ENCODE results near the gene CADPS2.

The CADPS2 gene

DNA sequence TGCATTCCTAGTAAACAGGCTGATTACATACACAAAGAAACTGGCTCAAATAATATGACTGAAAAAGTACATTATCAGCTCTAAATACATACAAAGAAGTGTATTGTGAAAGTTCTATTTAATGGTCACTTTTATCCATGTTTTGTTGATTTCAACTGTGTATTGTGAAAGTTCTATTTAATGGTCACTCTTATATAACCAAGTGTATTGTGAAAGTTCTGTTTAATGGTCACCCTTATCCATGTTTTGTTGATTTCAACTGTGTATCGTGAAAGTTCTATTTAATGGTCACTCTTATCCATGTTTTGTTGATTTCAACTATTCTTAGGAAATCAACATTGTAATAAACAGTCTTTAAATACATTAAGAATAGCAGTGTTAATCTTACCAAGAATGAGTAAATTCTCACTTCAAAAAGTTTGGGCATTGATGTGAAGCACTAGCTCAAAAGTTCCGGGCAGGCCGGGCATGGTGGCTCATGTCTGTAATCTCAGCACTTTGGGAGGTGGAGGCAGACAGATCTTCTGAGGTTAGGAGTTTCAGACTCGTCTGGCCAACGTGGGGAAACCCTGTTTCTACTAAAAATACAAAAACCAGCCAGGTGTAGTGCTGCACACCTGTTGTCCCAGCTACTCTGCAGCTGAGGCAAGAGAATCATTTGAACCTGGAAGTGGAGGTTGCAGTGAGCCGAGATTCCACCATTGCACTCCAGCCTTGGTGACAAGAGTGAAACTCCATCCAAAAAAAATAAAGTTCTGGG is 546.9 kb downstream of the CADPS2 start:
- no peak overlapping the region for H3K4me2 ChIP-seq (ENCODE audit: low read depth, low read length, poor library complexity, severe bottlenecking)
- no peaks in the 10 kb centered on the region for H3F3A ChIP-seq (ENCODE audit: low read depth)
- no peaks in the 10 kb centered on the region for H3K9me2 ChIP-seq (replicated peaks; ENCODE audit: low read depth, low read length)
- no peaks in the 10 kb centered on the region for H4K20me1 ChIP-seq (ENCODE audit: insufficient read depth, low read length, poor library complexity, severe bottlenecking)
- no peak overlapping the region for H3K4me3 ChIP-seq (ENCODE audit: low read length, poor library complexity, severe bottlenecking)
- no peaks in the 10 kb centered on the region for H3K79me2 ChIP-seq (ENCODE audit: insufficient read depth, low read length)
- no peaks in the 10 kb centered on the region for H3K4me1 ChIP-seq (ENCODE audit: insufficient read depth, low read length, poor library complexity, severe bottlenecking)
- H3K36me3 ChIP-seq (ENCODE audit: insufficient read depth, low read length), result no peaks in the 10 kb centered on the region
- no peak overlapping the region for H3K9ac ChIP-seq (ENCODE audit: low read depth, low read length, poor library complexity, severe bottlenecking)
- no peaks in the 10 kb centered on the region for H3K27me3 ChIP-seq (ENCODE audit: insufficient read depth, low read length, poor library complexity, severe bottlenecking)
- H3K9me3 ChIP-seq (ENCODE audit: insufficient read depth, low read depth, low read length), result no peaks in the 10 kb centered on the region
- TF ChIP-seq, protein P1, sequence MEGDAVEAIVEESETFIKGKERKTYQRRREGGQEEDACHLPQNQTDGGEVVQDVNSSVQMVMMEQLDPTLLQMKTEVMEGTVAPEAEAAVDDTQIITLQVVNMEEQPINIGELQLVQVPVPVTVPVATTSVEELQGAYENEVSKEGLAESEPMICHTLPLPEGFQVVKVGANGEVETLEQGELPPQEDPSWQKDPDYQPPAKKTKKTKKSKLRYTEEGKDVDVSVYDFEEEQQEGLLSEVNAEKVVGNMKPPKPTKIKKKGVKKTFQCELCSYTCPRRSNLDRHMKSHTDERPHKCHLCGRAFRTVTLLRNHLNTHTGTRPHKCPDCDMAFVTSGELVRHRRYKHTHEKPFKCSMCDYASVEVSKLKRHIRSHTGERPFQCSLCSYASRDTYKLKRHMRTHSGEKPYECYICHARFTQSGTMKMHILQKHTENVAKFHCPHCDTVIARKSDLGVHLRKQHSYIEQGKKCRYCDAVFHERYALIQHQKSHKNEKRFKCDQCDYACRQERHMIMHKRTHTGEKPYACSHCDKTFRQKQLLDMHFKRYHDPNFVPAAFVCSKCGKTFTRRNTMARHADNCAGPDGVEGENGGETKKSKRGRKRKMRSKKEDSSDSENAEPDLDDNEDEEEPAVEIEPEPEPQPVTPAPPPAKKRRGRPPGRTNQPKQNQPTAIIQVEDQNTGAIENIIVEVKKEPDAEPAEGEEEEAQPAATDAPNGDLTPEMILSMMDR (conservative IDR thresholded peaks at IDR 0.05; ENCODE audit: low read length), result no peak
- no peak for TF ChIP-seq EZH2phosphoT487 (IDR thresholded peaks at IDR 0.05; ENCODE audit: borderline replicate concordance)
- H2AFZ ChIP-seq (ENCODE audit: low read length), result no peak overlapping the region

DNA sequence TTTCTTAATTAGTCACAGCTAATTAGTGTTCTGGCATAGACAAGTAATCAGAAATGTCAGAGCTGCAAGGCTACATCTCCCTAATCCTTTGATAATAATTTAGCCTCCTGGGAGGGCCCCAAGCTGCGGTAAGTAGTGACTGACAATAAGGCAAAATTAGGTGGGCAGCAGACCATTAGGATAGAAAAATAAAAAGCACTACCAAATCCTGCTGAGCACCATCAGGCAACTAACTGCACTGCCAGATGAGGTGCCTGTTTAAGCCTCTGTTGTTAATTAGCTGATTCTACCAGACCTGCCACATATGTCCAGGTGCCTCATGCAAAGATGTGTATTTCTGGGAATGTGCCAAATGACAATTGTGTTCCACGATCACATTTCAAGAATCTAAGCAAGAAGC is 549.2 kb downstream of the CADPS2 start:
- H3K4me2 ChIP-seq (ENCODE audit: low read depth, low read length, poor library complexity, severe bottlenecking), result no peak overlapping the region
- H4K20me1 ChIP-seq (ENCODE audit: insufficient read depth, low read length, poor library complexity, severe bottlenecking), result no peaks in the 10 kb centered on the region
- H3K4me3 ChIP-seq (ENCODE audit: low read length, poor library complexity, severe bottlenecking), result no peak overlapping the region
- H2AFZ ChIP-seq (ENCODE audit: low read length), result no peak overlapping the region
- no peaks in the 10 kb centered on the region for H3K36me3 ChIP-seq (ENCODE audit: insufficient read depth, low read length)
- no peaks in the 10 kb centered on the region for H3F3A ChIP-seq (ENCODE audit: low read depth)
- no peaks in the 10 kb centered on the region for H3K9me2 ChIP-seq (replicated peaks; ENCODE audit: low read depth, low read length)
- no peaks in the 10 kb centered on the region for H3K4me1 ChIP-seq (ENCODE audit: insufficient read depth, low read length, poor library complexity, severe bottlenecking)
- no peaks in the 10 kb centered on the region for H3K79me2 ChIP-seq (ENCODE audit: insufficient read depth, low read length)
- no peaks in the 10 kb centered on the region for H3K9me3 ChIP-seq (ENCODE audit: insufficient read depth, low read depth, low read length)
- TF ChIP-seq, protein P1 (conservative IDR thresholded peaks at IDR 0.05; ENCODE audit: low read length), result no peak
- no peak for TF ChIP-seq EZH2phosphoT487 (IDR thresholded peaks at IDR 0.05; ENCODE audit: borderline replicate concordance)
- no peak overlapping the region for H3K9ac ChIP-seq (ENCODE audit: low read depth, low read length, poor library complexity, severe bottlenecking)
- H3K27me3 ChIP-seq (ENCODE audit: insufficient read depth, low read length, poor library complexity, severe bottlenecking), result no peaks in the 10 kb centered on the region

GRCh38 chr7:122329145-122329802 is 557.0 kb downstream of the CADPS2 start:
- Histone ChIP-seq H4K20me1 (ENCODE audit: insufficient read depth, low read length, poor library complexity, severe bottlenecking) (no peaks in the 10 kb centered on the region), H3K9me2 (replicated peaks; ENCODE audit: low read depth, low read length) (no peaks in the 10 kb centered on the region), H3K4me3 (ENCODE audit: low read length, poor library complexity, severe bottlenecking) (no peak overlapping the region), H3K4me1 (ENCODE audit: insufficient read depth, low read length, poor library complexity, severe bottlenecking) (no peaks in the 10 kb centered on the region), H3F3A (ENCODE audit: low read depth) (no peaks in the 10 kb centered on the region), H3K9me3 (ENCODE audit: insufficient read depth, low read depth, low read length) (no peaks in the 10 kb centered on the region), H3K79me2 (ENCODE audit: insufficient read depth, low read length) (no peaks in the 10 kb centered on the region), H2AFZ (ENCODE audit: low read length) (no peak overlapping the region), H3K36me3 (ENCODE audit: insufficient read depth, low read length) (no peaks in the 10 kb centered on the region), H3K4me2 (ENCODE audit: low read depth, low read length, poor library complexity, severe bottlenecking) (no peak overlapping the region), H3K27me3 (ENCODE audit: insufficient read depth, low read length, poor library complexity, severe bottlenecking) (no peaks in the 10 kb centered on the region), H3K9ac (ENCODE audit: low read depth, low read length, poor library complexity, severe bottlenecking) (no peak overlapping the region)
- TF ChIP-seq, protein P1 (conservative IDR thresholded peaks at IDR 0.05; ENCODE audit: low read length), result no peak
- no peak for TF ChIP-seq EZH2phosphoT487 (IDR thresholded peaks at IDR 0.05; ENCODE audit: borderline replicate concordance)

Measured in Loucy (cell line).